CD4-positive, alpha-beta T cell (primary cell): ENCODE results near the gene TMEM260. TPM values are rescaled to one million over a fixed set of nuclear protein-coding genes. Genes with fewer than 3 reads are reported as not detected.

Source experiments
- ATAC-seq: fragments of 200-7000 bp; cut with Tn5 transposase; one replicate; pipeline ENCODE4 v1.10.0; 2022; ENCODE audit warnings: mild to moderate bottlenecking; ENCODE audit not compliant: poor library complexity
- CTCF ChIA-PET: fragments of 350-600 bp; sonication (Branson Sonifier 250); formaldehyde crosslinking; loops from one replicate; lab custom pipeline; 2021; ENCODE audit warnings: antibody characterized with exemption, inconsistent platforms; lab: Charles Lee
- POLR2A ChIA-PET: fragments of 350-600 bp; sonication (Branson Sonifier 250); formaldehyde crosslinking; loops from one replicate; lab custom pipeline; 2021; ENCODE audit warnings: antibody characterized with exemption, inconsistent platforms; lab: Charles Lee
- DNase-seq, 14 experiments: peaks; one replicate each; pipeline ENCODE4 v3.0.0-alpha.2; 2013 to 2020; ENCODE audit warnings: mixed read lengths in 2 of 14
- H3K27ac ChIP-seq, 2 donors: one replicate each; pipeline versions ENCODE4 v1.5.1 to v1.7.0; 2013; ENCODE audit warnings: low read length in 2 of 2, low read depth in 1 of 2, mild to moderate bottlenecking in 1 of 2
- H3K27me3 ChIP-seq, 2 experiments: 1 replicate in 1 of 2; 2 replicates in 1 of 2; pipeline versions ENCODE4 v1.6.1 to v1.7.0; 2013; ENCODE audit warnings: low read length in 2 of 2, control low read depth in 1 of 2, mild to moderate bottlenecking in 1 of 2, moderate library complexity in 1 of 2; ENCODE audit not compliant: insufficient read depth in 2 of 2, control insufficient read depth in 1 of 2
- H3K36me3 ChIP-seq: one replicate; pipeline ENCODE4 v1.6.1; 2013; ENCODE audit warnings: low read length, control low read depth; ENCODE audit not compliant: insufficient read depth
- H3K4me1 ChIP-seq: one replicate; pipeline ENCODE4 v1.6.1; 2013; ENCODE audit warnings: low read length, control low read depth; ENCODE audit not compliant: insufficient read depth
- H3K4me3 ChIP-seq: one replicate; pipeline ENCODE4 v1.5.1; 2013; ENCODE audit warnings: mild to moderate bottlenecking, low read length, moderate library complexity
- H3K9me3 ChIP-seq, 2 experiments: 1 replicate in 1 of 2; 2 replicates in 1 of 2; pipeline versions ENCODE4 v1.6.1 to v1.7.0; 2013; ENCODE audit warnings: low read length in 2 of 2, mild to moderate bottlenecking in 2 of 2, control low read depth in 1 of 2, moderate library complexity in 1 of 2; ENCODE audit not compliant: control insufficient read depth in 1 of 2, insufficient read depth in 1 of 2
- H3K27ac Mint-ChIP-seq: one replicate; pipeline ENCODE4 v1.8.0; 2020; ENCODE audit warnings: mixed read lengths
- H3K27me3 Mint-ChIP-seq: one replicate; pipeline ENCODE4 v1.8.0; 2021; ENCODE audit warnings: mixed read lengths
- H3K36me3 Mint-ChIP-seq: one replicate; pipeline ENCODE4 v1.8.0; 2021; ENCODE audit warnings: low read depth, mixed read lengths
- H3K4me1 Mint-ChIP-seq: one replicate; pipeline ENCODE4 v1.8.0; 2021; ENCODE audit warnings: low read depth, mixed read lengths
- H3K4me3 Mint-ChIP-seq: one replicate; pipeline ENCODE4 v1.8.0; 2020; ENCODE audit warnings: mild to moderate bottlenecking, mixed read lengths
- H3K9me3 Mint-ChIP-seq: one replicate; pipeline ENCODE4 v1.8.0; 2020; ENCODE audit warnings: mixed read lengths
- intact Hi-C, 2 experiments: fragments of 100-400 bp; cut with DNase I in 1 of 2; cut with micrococcal nuclease in 1 of 2; formaldehyde crosslinking; loops; one replicate each; pipeline versions ENCODE4 v1.15.1 to v1.9.0; 2023 to 2025; cut with DNase I, micrococcal nuclease
- total RNA-seq, 174 experiments: library from RNA in 2 of 174; stranded (reverse) in 2 of 174; gene quantifications; one replicate each; pipeline ENCODE4 v1.2.3 and lab custom pipeline; 2021 to 2026
- TF ChIP-seq, protein P1 (sequence below): fragments of 200-600 bp; IDR thresholded peaks from one replicate; pipeline ENCODE4 v1.8.0; 2022; ENCODE audit warnings: antibody characterized with exemption, mild to moderate bottlenecking

The TMEM260 gene
- total RNA-seq, 2 experiments from 2014 or later, result 8.7 to 9.2 TPM

DNA sequence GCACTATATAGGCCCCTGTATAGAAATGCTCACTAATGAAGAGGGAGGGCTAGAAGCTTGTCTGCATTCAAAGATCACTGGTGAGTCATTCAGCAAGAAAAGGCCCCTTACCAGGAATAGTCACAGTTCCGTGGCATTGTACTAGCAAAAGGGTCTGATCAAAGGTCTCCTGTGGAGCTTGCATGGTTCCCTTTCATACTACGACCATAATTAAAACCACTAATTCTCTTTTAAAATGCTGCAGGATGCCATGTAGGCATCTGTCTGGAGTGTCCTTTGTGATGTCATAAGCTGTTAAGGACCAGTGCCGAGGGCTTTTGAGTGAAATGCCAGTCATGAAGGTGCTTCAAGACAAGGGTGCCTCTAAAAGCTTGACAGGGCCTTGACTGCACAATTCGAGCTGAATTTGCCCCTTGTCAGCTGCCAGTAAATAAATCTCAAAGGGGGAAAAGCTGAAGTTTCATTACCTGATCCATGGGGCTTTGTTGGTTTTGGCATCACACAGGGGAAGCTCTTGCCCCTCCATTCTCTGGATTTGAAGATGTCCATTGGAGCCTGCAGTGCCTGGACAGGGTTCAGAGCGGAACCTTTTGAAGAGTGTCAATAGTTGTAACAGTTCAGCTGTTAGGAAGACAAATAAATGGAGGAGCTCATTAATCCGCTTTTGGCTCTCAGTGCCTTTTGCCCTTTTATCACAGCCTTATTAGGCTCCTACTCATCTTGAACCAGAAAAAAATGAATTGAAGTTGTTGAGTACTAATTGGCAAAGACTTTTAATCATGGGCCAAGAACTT lies 69.1 kb downstream of the TMEM260 start:
- Histone ChIP-seq H3K27ac (no peak overlapping the region), H3K4me3 (no peak overlapping the region), H3K27me3 (no peaks in the 10 kb centered on the region), H3K36me3 (peaks cover 11% of the 10 kb centered on the region), H3K9me3 (no peaks in the 10 kb centered on the region), H3K4me1 (no peaks in the 10 kb centered on the region)
- no peak for DNase-seq
- Mint-ChIP-seq H3K4me1 (no peaks in the 10 kb centered on the region), H3K27me3 (no peaks in the 10 kb centered on the region), H3K9me3 (no peaks in the 10 kb centered on the region), H3K4me3 (no peak overlapping the region), H3K27ac (no peak overlapping the region), H3K36me3 (peaks cover 31% of the 10 kb centered on the region)
- TF ChIP-seq, protein P1, sequence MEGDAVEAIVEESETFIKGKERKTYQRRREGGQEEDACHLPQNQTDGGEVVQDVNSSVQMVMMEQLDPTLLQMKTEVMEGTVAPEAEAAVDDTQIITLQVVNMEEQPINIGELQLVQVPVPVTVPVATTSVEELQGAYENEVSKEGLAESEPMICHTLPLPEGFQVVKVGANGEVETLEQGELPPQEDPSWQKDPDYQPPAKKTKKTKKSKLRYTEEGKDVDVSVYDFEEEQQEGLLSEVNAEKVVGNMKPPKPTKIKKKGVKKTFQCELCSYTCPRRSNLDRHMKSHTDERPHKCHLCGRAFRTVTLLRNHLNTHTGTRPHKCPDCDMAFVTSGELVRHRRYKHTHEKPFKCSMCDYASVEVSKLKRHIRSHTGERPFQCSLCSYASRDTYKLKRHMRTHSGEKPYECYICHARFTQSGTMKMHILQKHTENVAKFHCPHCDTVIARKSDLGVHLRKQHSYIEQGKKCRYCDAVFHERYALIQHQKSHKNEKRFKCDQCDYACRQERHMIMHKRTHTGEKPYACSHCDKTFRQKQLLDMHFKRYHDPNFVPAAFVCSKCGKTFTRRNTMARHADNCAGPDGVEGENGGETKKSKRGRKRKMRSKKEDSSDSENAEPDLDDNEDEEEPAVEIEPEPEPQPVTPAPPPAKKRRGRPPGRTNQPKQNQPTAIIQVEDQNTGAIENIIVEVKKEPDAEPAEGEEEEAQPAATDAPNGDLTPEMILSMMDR, result no peak
- no peak for ATAC-seq
- ChIA-PET CTCF (no interaction called here), POLR2A (no interaction called here)
- intact Hi-C loops, result no loop called here

GRCh38 chr14:56649382-56649781 lies 69.8 kb downstream of the TMEM260 start:
- no peak overlapping the region for H3K27ac Mint-ChIP-seq
- TF ChIP-seq, protein P1, result no peak
- POLR2A ChIA-PET, result no interaction called here
- no peaks in the 10 kb centered on the region for H3K4me1 ChIP-seq
- no peak for ATAC-seq
- no peak overlapping the region for H3K4me3 Mint-ChIP-seq
- H3K36me3 Mint-ChIP-seq, result peaks cover 31% of the 10 kb centered on the region
- no peaks in the 10 kb centered on the region for H3K9me3 ChIP-seq
- peaks cover 11% of the 10 kb centered on the region for H3K36me3 ChIP-seq
- H3K9me3 Mint-ChIP-seq, result no peaks in the 10 kb centered on the region
- intact Hi-C loops, result no loop called here
- H3K4me3 ChIP-seq, result no peak overlapping the region
- no peaks in the 10 kb centered on the region for H3K4me1 Mint-ChIP-seq
- H3K27ac ChIP-seq, result no peak overlapping the region
- CTCF ChIA-PET, result no interaction called here
- DNase-seq, result no peak
- H3K27me3 Mint-ChIP-seq, result no peaks in the 10 kb centered on the region
- H3K27me3 ChIP-seq, result no peaks in the 10 kb centered on the region

GRCh38 chr14:56650048-56650447 lies 70.5 kb downstream of the TMEM260 start:
- ATAC-seq (no peak), DNase-seq (no peak)
- H3K27me3 ChIP-seq, result no peaks in the 10 kb centered on the region
- H3K27me3 Mint-ChIP-seq, result no peaks in the 10 kb centered on the region
- TF ChIP-seq, protein P1, result no peak
- H3K27ac ChIP-seq, result no peak overlapping the region
- CTCF ChIA-PET, result no interaction called here
- H3K36me3 Mint-ChIP-seq, result peaks cover 27% of the 10 kb centered on the region
- H3K4me1 Mint-ChIP-seq, result no peaks in the 10 kb centered on the region
- POLR2A ChIA-PET, result no interaction called here
- H3K27ac Mint-ChIP-seq, result no peak overlapping the region
- peaks cover 11% of the 10 kb centered on the region for H3K36me3 ChIP-seq
- no peak overlapping the region for H3K4me3 Mint-ChIP-seq
- H3K4me1 ChIP-seq, result no peaks in the 10 kb centered on the region
- H3K9me3 ChIP-seq, result no peaks in the 10 kb centered on the region
- no peak overlapping the region for H3K4me3 ChIP-seq
- intact Hi-C loops, result loop anchor here in 1 of 2 experiments (10.0 kb wide), 1 partner anchor 665 kb away; no protein-coding TSS in a partner anchor
- no peaks in the 10 kb centered on the region for H3K9me3 Mint-ChIP-seq
